Breast epithelium (tissue), 4 donors: ENCODE data around the gene CDH23. TPM values are rescaled to one million over a fixed set of nuclear protein-coding genes. Genes with fewer than 3 reads are reported as not detected.

Source experiments
- DNase-seq, 2 donors: peaks; one replicate each; pipeline ENCODE4 v3.0.0-alpha.2; 2019; ENCODE audit warnings: low spot score in 2 of 2
- H3K27ac ChIP-seq, 2 donors: fragments of 200-600 bp; sonication (generic) in 1 of 2; one replicate each; pipeline ENCODE4 v1.5.1; 2016 to 2019; ENCODE audit warnings: mild to moderate bottlenecking in 1 of 2
- H3K27me3 ChIP-seq, 2 donors: fragments of 200-600 bp; sonication (generic) in 1 of 2; one replicate each; pipeline versions ENCODE4 v1.5.1 to v1.6.0; 2017 to 2019; ENCODE audit warnings: control low read depth in 1 of 2, mild to moderate bottlenecking in 1 of 2
- H3K36me3 ChIP-seq: fragments of 200-600 bp; one replicate; pipeline ENCODE4 v1.5.1; 2019
- H3K4me1 ChIP-seq, 2 donors: fragments of 200-600 bp; sonication (generic); one replicate each; pipeline ENCODE4 v1.5.1; 2016 to 2019; ENCODE audit warnings: control low read depth in 1 of 2
- H3K4me3 ChIP-seq, 3 donors: fragments of 200-600 bp; sonication (generic); 1 replicate in 2 of 3; 2 replicates in 1 of 3; pipeline ENCODE4 v1.5.1; 2016 to 2019; ENCODE audit warnings: mild to moderate bottlenecking in 3 of 3, moderate library complexity in 2 of 3
- H3K9me3 ChIP-seq, 2 donors: fragments of 200-600 bp; sonication (generic) in 1 of 2; one replicate each; pipeline ENCODE4 v1.5.1; 2016 to 2019; ENCODE audit warnings: control low read depth in 1 of 2
- CTCF ChIP-seq, 3 donors: fragments of 450-650 bp; IDR thresholded peaks; one replicate each; pipeline ENCODE4 v1.5.1; 2016 to 2017; ENCODE audit warnings: antibody characterized with exemption in 3 of 3, mild to moderate bottlenecking in 3 of 3, moderate library complexity in 3 of 3
- POLR2A ChIP-seq: fragments of 450-650 bp; IDR thresholded peaks from one replicate; pipeline ENCODE4 v1.6.1; 2016; ENCODE audit warnings: antibody characterized with exemption, mild to moderate bottlenecking, moderate library complexity
- POLR2AphosphoS5 ChIP-seq, 3 donors: sonication (generic); formaldehyde crosslinking; IDR thresholded peaks; one replicate each; pipeline ENCODE4 v1.6.1; 2017; ENCODE audit warnings: antibody characterized with exemption in 3 of 3
- intact Hi-C: fragments of 100-400 bp; cut with DNase I; formaldehyde crosslinking; loops from one replicate; pipeline ENCODE4 v1.15.1; 2023; ENCODE audit warnings: low total_unique reads
- total RNA-seq, 3 donors: library from RNA; depleted of rRNA; stranded (reverse); fragments of >200 nt; gene quantifications; one replicate each; pipeline ENCODE4 v1.1.0, GENCODE V29; 2016

The CDH23 gene
- total RNA-seq, 3 donors from 2014 or later = 8.5 to 13.8 (median 11.6) TPM

- no peaks in the 10 kb centered on the region for H3K27me3 ChIP-seq
- no peaks in the 10 kb centered on the region for H3K4me1 ChIP-seq
- DNase-seq = no peak
- no peaks in the 10 kb centered on the region for H3K9me3 ChIP-seq
- TF ChIP-seq POLR2AphosphoS5 (IDR thresholded peaks at IDR 0.05) = no peak
- TF ChIP-seq POLR2A = no peak
- TF ChIP-seq CTCF (IDR thresholded peaks at IDR 0.05) = no peak
- intact Hi-C loops = no loop called here
- H3K36me3 ChIP-seq = no peaks in the 10 kb centered on the region
- no peak overlapping the region for H3K4me3 ChIP-seq
- H3K27ac ChIP-seq = no peak overlapping the region
Observed at GRCh38 chr10:71666639-71667386, 270.1 kb downstream of the CDH23 start.

- H3K9me3 ChIP-seq = no peaks in the 10 kb centered on the region
- no peak overlapping the region for H3K27ac ChIP-seq
- TF ChIP-seq POLR2A (no peak), POLR2AphosphoS5 (IDR thresholded peaks at IDR 0.05) (no peak), CTCF (IDR thresholded peaks at IDR 0.05) (no peak)
- H3K4me1 ChIP-seq = no peaks in the 10 kb centered on the region
- intact Hi-C loops = no loop called here
- H3K27me3 ChIP-seq = no peaks in the 10 kb centered on the region
- DNase-seq = no peak
- no peak overlapping the region for H3K4me3 ChIP-seq
- no peaks in the 10 kb centered on the region for H3K36me3 ChIP-seq
Observed at GRCh38 chr10:71667387-71667752, 270.6 kb downstream of the CDH23 start.

GRCh38 chr10:71671994-71672946, 275.6 kb downstream of the CDH23 start:
- H3K27ac ChIP-seq = no peak overlapping the region
- TF ChIP-seq POLR2A (no peak), POLR2AphosphoS5 (IDR thresholded peaks at IDR 0.05) (no peak), CTCF (IDR thresholded peaks at IDR 0.05) (no peak)
- intact Hi-C loops = no loop called here
- H3K27me3 ChIP-seq = no peaks in the 10 kb centered on the region
- no peak overlapping the region for H3K4me3 ChIP-seq
- DNase-seq = no peak
- no peaks in the 10 kb centered on the region for H3K9me3 ChIP-seq
- H3K4me1 ChIP-seq = no peaks in the 10 kb centered on the region
- H3K36me3 ChIP-seq = no peaks in the 10 kb centered on the region

- no peaks in the 10 kb centered on the region for H3K27me3 ChIP-seq
- no peaks in the 10 kb centered on the region for H3K4me1 ChIP-seq
- no peak for TF ChIP-seq CTCF (IDR thresholded peaks at IDR 0.05)
- no peak for TF ChIP-seq POLR2AphosphoS5 (IDR thresholded peaks at IDR 0.05)
- TF ChIP-seq POLR2A = no peak
- DNase-seq = no peak
- intact Hi-C loops = no loop called here
- no peak overlapping the region for H3K27ac ChIP-seq
- H3K9me3 ChIP-seq = no peaks in the 10 kb centered on the region
- no peak overlapping the region for H3K4me3 ChIP-seq
- H3K36me3 ChIP-seq = no peaks in the 10 kb centered on the region
Observed at GRCh38 chr10:71675295-71675970, 278.7 kb downstream of the CDH23 start.
